Neural cell (in vitro differentiated cells): ENCODE data around the gene USP9X.

Experiments
- EP300 ChIP-seq: fragments of 450-650 bp; conservative IDR thresholded peaks from 2 replicates; pipeline ENCODE4 v1.6.1; 2014; ENCODE audit warnings: antibody characterized with exemption, mild to moderate bottlenecking, moderate library complexity; ENCODE audit not compliant: poor library complexity, severe bottlenecking
- EZH2 ChIP-seq: fragments of 200-600, 300-800 bp; shearing (Covaris generic), sonication (generic); IDR thresholded peaks from 2 replicates; pipeline ENCODE4 v1.6.1; 2014; ENCODE audit warnings: antibody characterized with exemption, low read length, borderline replicate concordance, mild to moderate bottlenecking; ENCODE audit not compliant: insufficient read depth, poor library complexity, severe bottlenecking
- MXI1 ChIP-seq: fragments of 450-650 bp; conservative IDR thresholded peaks from 2 replicates; pipeline ENCODE4 v1.6.1; 2014; ENCODE audit warnings: antibody characterized with exemption, mild to moderate bottlenecking; ENCODE audit not compliant: poor library complexity, severe bottlenecking
- RAD21 ChIP-seq: fragments of 450-650 bp; conservative IDR thresholded peaks from 2 replicates; pipeline ENCODE4 v1.6.1; 2014; ENCODE audit warnings: antibody characterized with exemption, mild to moderate bottlenecking, moderate library complexity
- SMC3 ChIP-seq: fragments of 450-650 bp; conservative IDR thresholded peaks from 2 replicates; pipeline ENCODE4 v1.6.1; 2014; ENCODE audit warnings: antibody characterized with exemption, mild to moderate bottlenecking, moderate library complexity; ENCODE audit not compliant: poor library complexity
- TF ChIP-seq, protein P1 (sequence below): fragments of 450-650 bp; IDR thresholded peaks from 2 replicates; pipeline ENCODE4 v1.5.1; 2014; ENCODE audit warnings: antibody characterized with exemption, mild to moderate bottlenecking, moderate library complexity; ENCODE audit not compliant: poor library complexity, severe bottlenecking
- TF ChIP-seq, protein P2 (sequence below): IDR thresholded peaks from 2 replicates; pipeline ENCODE4 v1.6.1; 2012; ENCODE audit warnings: borderline replicate concordance

DNA sequence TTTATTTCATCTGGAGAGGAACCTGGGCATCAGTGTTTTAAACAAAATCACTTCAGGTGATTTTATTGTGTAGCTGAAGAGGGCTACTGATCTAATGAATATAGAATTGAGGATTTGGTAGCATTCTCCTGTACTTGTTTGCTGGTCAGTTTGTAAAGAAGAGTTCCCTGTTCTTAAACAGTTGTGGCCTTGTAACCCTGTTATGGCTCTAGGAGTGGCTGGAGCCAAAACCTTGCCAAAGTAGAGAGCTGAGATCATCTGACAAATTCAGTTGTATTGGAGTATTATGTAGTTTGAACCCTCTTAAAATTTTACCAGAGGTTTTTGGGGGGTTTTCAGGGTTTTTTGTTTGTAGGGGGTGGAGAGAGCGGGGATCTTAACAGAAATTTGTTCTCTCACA is 36.5 kb downstream of the USP9X start:
- TF ChIP-seq, protein P1, sequence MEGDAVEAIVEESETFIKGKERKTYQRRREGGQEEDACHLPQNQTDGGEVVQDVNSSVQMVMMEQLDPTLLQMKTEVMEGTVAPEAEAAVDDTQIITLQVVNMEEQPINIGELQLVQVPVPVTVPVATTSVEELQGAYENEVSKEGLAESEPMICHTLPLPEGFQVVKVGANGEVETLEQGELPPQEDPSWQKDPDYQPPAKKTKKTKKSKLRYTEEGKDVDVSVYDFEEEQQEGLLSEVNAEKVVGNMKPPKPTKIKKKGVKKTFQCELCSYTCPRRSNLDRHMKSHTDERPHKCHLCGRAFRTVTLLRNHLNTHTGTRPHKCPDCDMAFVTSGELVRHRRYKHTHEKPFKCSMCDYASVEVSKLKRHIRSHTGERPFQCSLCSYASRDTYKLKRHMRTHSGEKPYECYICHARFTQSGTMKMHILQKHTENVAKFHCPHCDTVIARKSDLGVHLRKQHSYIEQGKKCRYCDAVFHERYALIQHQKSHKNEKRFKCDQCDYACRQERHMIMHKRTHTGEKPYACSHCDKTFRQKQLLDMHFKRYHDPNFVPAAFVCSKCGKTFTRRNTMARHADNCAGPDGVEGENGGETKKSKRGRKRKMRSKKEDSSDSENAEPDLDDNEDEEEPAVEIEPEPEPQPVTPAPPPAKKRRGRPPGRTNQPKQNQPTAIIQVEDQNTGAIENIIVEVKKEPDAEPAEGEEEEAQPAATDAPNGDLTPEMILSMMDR: no peak
- TF ChIP-seq EP300: no peak
- no peak for TF ChIP-seq MXI1
- TF ChIP-seq, protein P2, sequence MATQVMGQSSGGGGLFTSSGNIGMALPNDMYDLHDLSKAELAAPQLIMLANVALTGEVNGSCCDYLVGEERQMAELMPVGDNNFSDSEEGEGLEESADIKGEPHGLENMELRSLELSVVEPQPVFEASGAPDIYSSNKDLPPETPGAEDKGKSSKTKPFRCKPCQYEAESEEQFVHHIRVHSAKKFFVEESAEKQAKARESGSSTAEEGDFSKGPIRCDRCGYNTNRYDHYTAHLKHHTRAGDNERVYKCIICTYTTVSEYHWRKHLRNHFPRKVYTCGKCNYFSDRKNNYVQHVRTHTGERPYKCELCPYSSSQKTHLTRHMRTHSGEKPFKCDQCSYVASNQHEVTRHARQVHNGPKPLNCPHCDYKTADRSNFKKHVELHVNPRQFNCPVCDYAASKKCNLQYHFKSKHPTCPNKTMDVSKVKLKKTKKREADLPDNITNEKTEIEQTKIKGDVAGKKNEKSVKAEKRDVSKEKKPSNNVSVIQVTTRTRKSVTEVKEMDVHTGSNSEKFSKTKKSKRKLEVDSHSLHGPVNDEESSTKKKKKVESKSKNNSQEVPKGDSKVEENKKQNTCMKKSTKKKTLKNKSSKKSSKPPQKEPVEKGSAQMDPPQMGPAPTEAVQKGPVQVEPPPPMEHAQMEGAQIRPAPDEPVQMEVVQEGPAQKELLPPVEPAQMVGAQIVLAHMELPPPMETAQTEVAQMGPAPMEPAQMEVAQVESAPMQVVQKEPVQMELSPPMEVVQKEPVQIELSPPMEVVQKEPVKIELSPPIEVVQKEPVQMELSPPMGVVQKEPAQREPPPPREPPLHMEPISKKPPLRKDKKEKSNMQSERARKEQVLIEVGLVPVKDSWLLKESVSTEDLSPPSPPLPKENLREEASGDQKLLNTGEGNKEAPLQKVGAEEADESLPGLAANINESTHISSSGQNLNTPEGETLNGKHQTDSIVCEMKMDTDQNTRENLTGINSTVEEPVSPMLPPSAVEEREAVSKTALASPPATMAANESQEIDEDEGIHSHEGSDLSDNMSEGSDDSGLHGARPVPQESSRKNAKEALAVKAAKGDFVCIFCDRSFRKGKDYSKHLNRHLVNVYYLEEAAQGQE: no peak
- no peak for TF ChIP-seq EZH2
- TF ChIP-seq SMC3: no peak
- no peak for TF ChIP-seq RAD21
